Neutrophil (primary cell): ENCODE data around the gene TCF4.

Experiments
- H3K27ac ChIP-seq: fragments of 200-600 bp; sonication (generic); 2 replicates; pipeline ENCODE4 v1.5.1; 2016; ENCODE audit warnings: mild to moderate bottlenecking, moderate library complexity
- H3K27me3 ChIP-seq: fragments of 200-600 bp; sonication (generic); 2 replicates; pipeline ENCODE4 v1.6.0; 2016; ENCODE audit warnings: mild to moderate bottlenecking
- H3K36me3 ChIP-seq: fragments of 200-600 bp; sonication (generic); 2 replicates; pipeline ENCODE4 v1.5.1; 2017
- H3K4me1 ChIP-seq, 2 experiments: fragments of 200-600 bp in 1 of 2; sonication (generic) in 1 of 2; 1 replicate in 1 of 2; 2 replicates in 1 of 2; pipeline versions ENCODE4 v1.5.1 to v1.6.1; 2013 to 2016; ENCODE audit warnings: low read depth in 1 of 2, low read length in 1 of 2, mild to moderate bottlenecking in 1 of 2, moderate library complexity in 1 of 2; ENCODE audit not compliant: control insufficient read depth in 1 of 2, insufficient read depth in 1 of 2
- H3K4me3 ChIP-seq, 2 experiments: fragments of 200-600 bp in 1 of 2; sonication (generic) in 1 of 2; 1 replicate in 1 of 2; 2 replicates in 1 of 2; pipeline ENCODE4 v1.5.1; 2013 to 2016; ENCODE audit warnings: low read depth in 1 of 2, low read length in 1 of 2, mild to moderate bottlenecking in 1 of 2, moderate library complexity in 1 of 2
- H3K9me3 ChIP-seq: fragments of 200-600 bp; sonication (generic); 2 replicates; pipeline ENCODE4 v1.5.1; 2016
- CTCF ChIP-seq: fragments of 200-600 bp; sonication (generic); IDR thresholded peaks from 2 replicates; pipeline ENCODE4 v1.5.1; 2016; ENCODE audit warnings: antibody characterized with exemption

The TCF4 gene

GRCh38 chr18:55189972-55190371 lies 398.0 kb downstream of the TCF4 start:
- no peaks in the 10 kb centered on the region for H3K9me3 ChIP-seq
- H3K27me3 ChIP-seq: no peaks in the 10 kb centered on the region
- no peak overlapping the region for H3K27ac ChIP-seq
- H3K4me3 ChIP-seq: no peak overlapping the region
- no peak for TF ChIP-seq CTCF
- H3K36me3 ChIP-seq: no peaks in the 10 kb centered on the region
- H3K4me1 ChIP-seq: no peaks in the 10 kb centered on the region

GRCh38 chr18:55186588-55186987 lies 401.4 kb downstream of the TCF4 start:
- H3K4me1 ChIP-seq: no peaks in the 10 kb centered on the region
- no peak overlapping the region for H3K27ac ChIP-seq
- H3K4me3 ChIP-seq: no peak overlapping the region
- no peaks in the 10 kb centered on the region for H3K9me3 ChIP-seq
- no peaks in the 10 kb centered on the region for H3K36me3 ChIP-seq
- no peaks in the 10 kb centered on the region for H3K27me3 ChIP-seq
- no peak for TF ChIP-seq CTCF

GRCh38 chr18:55185391-55185790 lies 402.6 kb downstream of the TCF4 start:
- Histone ChIP-seq H3K36me3 (no peaks in the 10 kb centered on the region), H3K27me3 (no peaks in the 10 kb centered on the region), H3K27ac (no peak overlapping the region), H3K4me3 (no peak overlapping the region), H3K9me3 (no peaks in the 10 kb centered on the region), H3K4me1 (no peaks in the 10 kb centered on the region)
- no peak for TF ChIP-seq CTCF

- Histone ChIP-seq H3K4me3 (no peak overlapping the region), H3K4me1 (no peaks in the 10 kb centered on the region), H3K9me3 (no peaks in the 10 kb centered on the region), H3K27me3 (no peaks in the 10 kb centered on the region), H3K27ac (no peak overlapping the region), H3K36me3 (no peaks in the 10 kb centered on the region)
- TF ChIP-seq CTCF: no peak
Observed at GRCh38 chr18:55179835-55180234, 408.2 kb downstream of the TCF4 start.

GRCh38 chr18:55179425-55179824 lies 408.6 kb downstream of the TCF4 start:
- no peaks in the 10 kb centered on the region for H3K27me3 ChIP-seq
- no peak overlapping the region for H3K27ac ChIP-seq
- no peaks in the 10 kb centered on the region for H3K4me1 ChIP-seq
- H3K9me3 ChIP-seq: no peaks in the 10 kb centered on the region
- no peaks in the 10 kb centered on the region for H3K36me3 ChIP-seq
- TF ChIP-seq CTCF: no peak
- no peak overlapping the region for H3K4me3 ChIP-seq

- no peak overlapping the region for H3K27ac ChIP-seq
- TF ChIP-seq CTCF: no peak
- H3K36me3 ChIP-seq: no peaks in the 10 kb centered on the region
- no peaks in the 10 kb centered on the region for H3K27me3 ChIP-seq
- H3K4me3 ChIP-seq: no peak overlapping the region
- H3K9me3 ChIP-seq: no peaks in the 10 kb centered on the region
- H3K4me1 ChIP-seq: no peaks in the 10 kb centered on the region
Observed at GRCh38 chr18:55173291-55173690, 414.7 kb downstream of the TCF4 start.
